GM23248 (cell line): ENCODE data around the gene RPS6KB2.
"Not testable (repeated sequence)": the region's sequence is repeated elsewhere in the genome, so short reads cannot be mapped to it uniquely, and the experiment has no call there.

ENCODE experiments used
- EZH2 ChIP-seq: fragments of 200-600 bp; sonication (generic); IDR thresholded peaks from 2 replicates; pipeline ENCODE4 v1.6.1; 2018; ENCODE audit warnings: antibody characterized with exemption, mild to moderate bottlenecking; ENCODE audit not compliant: insufficient read depth, poor library complexity, severe bottlenecking
- EZH2phosphoT487 ChIP-seq: fragments of 200-600 bp; sonication (generic); IDR thresholded peaks from 2 replicates; pipeline ENCODE4 v1.6.1; 2018; ENCODE audit warnings: antibody characterized with exemption, moderate library complexity, mild to moderate bottlenecking, low read depth; ENCODE audit not compliant: insufficient read depth

GRCh38 chr11:67402192-67402839 is 26.0 kb upstream of the RPS6KB2 start:
- TF ChIP-seq EZH2, EZH2phosphoT487: not testable (repeated sequence)
